Stimulated activated CD8-positive, alpha-beta memory T cell treated with anti-CD3 and anti-CD28 coated beads, Interleukin-15, amount 100 ng/mL, for 4 hours (primary cell): ENCODE data around the gene NR2F2.

ENCODE experiments used
- DNase-seq, 2 donors: peaks; one replicate each; pipeline ENCODE4 v3.0.0-alpha.2; 2020; ENCODE audit warnings: low read depth in 2 of 2

NR2F2 gene

DNA sequence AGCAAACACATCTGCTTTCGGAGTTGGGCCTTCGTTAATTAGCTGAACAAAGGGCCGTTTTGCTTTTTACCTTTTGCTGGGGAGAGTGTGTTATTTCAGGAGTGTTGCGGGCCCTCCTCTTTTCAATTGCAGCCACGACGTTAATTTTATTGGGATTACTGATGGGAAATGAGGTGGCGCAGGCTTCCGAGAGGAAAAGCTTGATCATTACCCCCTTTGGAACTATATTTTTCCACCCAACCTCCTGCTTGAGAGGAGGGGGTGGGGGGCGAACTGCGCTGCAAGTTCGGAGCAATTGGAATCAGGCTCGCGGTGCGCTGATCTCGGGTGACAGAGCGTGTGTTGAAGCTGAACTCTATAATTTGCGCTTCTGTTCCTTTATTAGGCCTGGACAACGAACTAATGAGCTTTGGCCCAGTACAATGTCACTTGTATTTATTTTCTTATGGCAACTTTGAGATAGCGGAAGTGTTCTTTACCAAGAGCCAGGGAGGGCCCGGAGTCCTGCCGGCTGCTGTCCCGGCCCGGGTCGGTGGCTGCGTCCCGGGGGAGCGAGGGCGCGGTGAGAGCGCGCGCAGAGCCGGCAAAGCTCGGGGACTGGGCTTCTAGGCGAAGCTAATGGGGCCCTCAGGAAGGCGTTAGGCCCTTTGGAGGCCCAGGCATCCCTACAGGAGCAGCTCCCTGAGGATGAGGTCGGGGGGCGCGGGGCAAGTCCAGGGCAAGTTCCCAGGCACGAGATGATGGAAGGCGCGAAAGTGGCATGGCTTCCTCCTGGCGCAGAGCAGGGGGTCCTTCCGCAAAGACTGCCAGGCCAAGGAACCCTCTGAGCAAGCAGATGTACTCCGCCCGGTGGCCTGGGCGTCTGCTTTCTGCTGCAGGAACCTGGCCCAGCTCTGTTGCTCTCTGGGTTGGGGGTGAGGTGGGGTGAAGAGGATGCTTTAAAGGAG is 12.9 kb downstream of the NR2F2 start:
- DNase-seq, result no peak

DNA sequence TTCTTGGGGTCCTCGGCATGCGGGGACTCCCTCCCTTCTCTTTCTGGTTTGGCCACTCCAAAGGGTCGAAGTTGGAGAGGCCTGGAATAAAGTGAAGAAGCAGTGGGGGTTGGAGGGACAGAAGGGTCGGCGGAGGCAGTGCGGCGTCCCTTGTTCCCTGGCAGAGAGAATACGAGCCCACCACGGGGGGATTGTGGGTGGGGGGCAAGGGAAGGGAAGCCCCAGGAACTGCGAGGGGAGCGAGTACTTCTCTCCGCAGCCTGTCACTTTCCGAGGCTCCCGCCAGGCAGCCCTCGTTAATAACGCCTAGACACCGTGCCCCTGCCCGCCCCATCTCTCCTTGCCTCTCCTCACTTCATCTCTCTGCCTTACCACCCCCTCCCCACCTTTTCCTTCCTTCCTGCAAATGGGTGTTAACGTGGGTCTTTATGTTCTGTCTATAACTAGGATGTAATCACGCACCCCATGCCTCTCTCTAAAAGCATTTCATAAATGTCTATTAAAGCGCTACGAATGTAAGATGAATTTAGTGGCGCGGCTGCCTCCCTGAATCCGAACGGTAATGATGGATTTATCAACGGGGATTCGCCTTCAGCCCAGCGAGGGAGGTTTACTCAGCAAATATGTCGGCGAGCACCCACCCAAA is 13.7 kb downstream of the NR2F2 start:
- no peak for DNase-seq

DNA sequence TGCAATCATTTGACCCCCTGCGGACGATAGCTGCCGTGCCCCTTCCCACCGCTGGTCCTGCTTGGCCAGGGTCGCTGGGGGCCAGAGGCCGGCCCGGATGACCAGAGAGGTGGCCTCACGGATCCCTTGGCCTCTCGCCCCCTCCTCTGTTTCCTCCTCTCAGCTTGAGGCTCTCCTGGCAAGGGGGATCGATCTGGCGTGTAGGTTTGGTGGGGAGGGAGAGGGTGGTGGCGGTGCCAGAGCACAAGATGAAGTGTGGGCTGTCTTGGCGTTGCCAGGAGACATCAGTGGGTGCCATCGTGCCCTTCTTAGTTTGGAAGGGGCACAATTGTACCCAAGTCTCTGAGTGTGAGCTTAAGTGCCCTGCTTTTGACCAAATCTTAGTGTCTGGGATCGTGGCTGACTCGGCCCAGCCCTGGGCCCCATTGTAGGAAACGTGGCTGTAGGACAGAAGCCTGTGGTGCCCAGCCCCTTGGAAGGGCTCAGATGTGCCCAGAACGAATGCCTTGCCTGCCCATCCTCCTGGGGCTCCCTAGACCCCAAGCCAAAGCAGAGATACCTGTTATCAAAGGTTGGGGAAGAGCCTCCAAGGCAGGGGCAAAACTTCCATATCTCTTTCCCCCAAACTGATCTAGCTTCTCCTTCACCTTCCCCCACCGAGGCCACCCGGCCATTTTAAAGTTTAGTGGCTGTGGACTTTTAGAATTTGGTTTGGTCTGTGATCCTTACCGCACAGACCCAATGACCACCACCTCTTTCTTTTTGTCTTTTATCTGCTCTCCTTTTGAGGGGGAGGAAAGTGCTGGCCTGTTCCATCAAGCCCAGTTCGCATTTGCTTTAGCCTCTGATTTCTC is 14.4 kb downstream of the NR2F2 start:
- no peak for DNase-seq

GRCh38 chr15:96345560-96346399 is 15.3 kb downstream of the NR2F2 start:
- DNase-seq, result no peak

DNA sequence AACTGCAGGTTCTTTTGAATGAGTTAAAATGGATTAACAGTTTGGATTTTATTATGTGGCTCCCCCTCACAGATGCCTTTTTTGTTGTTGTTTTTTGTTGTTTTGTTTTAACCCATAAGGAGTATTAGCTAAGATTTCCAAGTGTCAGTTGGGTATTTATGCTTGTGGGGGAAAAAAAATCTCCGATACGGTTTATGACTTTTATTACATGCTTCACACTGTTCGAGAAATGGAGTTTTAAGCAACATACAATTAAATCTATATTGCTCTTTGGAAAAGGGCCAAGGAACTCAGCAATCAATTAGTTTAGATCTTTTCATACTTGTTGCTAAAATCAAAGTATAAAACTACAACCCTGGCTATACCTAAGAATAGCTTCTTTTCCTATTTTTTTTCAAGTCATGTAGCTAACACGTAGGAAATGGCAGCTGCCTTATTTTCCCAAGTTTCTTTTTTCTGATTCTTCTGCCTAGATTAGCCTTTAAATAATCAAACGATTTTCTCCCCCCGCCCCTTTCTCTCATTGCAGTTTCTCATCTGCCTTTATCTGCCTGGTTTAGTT is 16.0 kb downstream of the NR2F2 start:
- DNase-seq, result no peak

DNA sequence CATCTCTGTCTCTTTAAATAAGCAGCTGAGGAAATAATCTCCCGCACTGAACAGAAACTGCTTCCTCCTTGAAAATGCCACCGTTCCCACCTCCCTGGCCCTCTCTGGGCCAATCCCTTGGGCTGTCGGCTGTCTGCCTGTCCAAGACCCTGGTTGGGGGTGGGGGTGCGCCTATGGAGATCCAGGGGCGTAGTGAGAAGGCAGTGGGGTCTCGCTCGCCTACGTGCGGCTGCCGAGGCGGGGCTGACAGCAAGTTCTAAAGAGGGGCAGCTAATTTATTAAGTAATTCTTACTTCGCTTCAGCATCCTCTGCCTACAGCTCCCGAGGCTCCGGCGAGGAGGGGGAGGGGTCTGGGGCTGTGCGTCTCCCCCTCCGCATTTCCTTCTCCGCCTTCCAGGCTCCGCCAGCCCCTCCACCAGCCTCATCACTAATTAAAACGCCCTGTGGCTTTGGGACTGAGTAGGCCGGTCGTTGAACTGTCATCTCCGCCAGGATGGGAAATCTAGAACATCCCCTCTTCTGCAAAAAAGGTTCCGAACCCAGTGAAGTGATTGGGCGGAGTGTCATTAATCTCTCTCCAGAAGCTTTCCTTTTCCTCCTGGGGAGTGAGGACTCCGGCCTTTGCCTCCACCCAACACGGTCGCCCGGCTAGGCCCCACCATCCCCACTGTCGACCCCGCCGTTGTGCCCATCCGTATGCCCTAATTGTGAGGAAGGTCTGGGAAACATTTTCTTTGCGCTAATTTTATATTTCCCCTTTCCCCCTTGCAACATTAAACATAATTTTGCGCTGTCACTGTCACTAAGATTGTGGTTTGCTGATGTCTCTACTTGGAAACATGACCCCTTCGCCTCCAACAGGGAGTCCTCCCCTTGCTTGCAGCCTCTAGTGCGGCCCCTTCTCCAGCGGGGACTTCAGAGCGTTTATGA is 16.9 kb downstream of the NR2F2 start:
- DNase-seq, result no peak

DNA sequence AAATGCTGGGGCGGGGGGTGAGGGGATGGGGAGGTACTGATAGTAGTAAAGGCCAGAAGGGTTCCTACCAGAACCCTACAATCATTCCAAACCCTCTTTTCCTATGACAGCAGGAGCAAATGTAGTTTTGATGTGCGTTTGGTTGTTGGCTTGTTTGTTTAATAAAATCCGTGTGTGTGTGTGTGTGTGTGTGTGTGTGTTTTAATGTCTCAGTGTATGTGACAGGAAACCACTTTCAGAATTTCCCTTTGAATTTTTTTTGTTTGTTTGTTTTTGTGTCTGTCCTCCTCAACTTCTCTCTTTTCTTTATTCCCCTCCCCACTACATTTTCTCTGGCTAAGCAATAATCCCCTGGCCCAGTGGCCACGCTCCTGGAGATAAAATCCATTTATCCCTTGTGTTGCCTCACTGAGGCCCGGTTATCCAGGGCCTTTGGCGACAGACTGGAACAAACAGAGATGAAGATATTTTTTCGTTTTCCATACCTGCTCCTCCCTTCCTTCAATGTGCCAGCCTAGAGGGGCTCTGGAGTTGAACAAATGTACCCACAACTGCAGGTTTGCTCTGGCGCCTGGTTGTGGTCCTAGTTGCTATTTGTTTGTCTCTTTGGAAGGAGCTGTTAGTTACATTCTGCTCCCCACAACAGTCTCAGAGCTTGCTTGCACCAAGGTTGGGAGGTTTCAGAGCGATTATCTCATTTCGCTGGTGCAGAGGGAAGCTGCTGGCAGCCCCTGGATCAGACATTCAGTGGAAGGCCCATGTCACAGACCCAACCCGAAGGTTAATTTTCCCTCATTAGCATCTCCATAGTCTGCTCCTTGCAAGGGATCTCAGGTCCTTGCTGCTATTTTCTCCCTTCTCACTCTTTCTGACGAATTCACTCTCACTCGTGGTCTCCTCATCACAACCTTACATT is 17.9 kb downstream of the NR2F2 start:
- DNase-seq, result no peak

DNA sequence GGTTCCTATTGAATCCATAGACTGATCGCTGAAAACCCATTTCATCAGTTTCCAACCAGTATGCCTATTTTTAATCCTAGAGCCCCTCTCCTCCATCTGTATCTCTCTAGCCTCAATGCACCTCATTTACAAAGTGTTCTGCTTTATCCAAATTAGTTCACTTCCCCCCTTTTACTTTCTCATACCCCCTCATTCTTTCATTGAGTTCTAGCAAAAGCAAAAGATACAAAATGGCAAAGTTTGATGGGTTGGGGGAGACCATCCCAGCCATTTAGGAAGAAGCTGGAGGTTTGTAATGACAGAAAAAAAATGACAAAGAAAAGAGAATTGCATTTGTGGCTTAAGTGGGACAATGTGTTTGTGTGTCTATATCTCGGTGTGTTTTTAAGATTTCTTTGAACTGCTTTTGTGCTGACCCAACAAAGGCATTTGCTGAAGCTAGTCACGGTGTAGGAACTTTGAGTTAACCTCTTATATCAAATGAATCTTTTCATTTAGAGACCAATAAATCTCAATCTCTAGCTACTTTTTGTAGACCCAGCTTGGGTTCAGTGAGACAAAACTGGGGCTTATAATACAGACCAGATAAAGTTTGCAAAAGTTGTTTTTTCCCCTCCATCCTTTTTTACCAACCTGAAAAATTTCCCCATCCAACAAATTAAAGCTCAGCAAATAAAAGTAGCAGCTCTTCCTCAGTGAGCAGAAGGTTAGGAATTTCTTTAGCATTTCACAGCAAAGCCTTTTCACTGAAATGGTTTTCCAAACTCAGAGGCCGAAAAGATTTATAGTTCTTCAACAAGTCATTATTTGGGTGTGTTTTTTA is 18.7 kb downstream of the NR2F2 start:
- DNase-seq, result no peak

DNA sequence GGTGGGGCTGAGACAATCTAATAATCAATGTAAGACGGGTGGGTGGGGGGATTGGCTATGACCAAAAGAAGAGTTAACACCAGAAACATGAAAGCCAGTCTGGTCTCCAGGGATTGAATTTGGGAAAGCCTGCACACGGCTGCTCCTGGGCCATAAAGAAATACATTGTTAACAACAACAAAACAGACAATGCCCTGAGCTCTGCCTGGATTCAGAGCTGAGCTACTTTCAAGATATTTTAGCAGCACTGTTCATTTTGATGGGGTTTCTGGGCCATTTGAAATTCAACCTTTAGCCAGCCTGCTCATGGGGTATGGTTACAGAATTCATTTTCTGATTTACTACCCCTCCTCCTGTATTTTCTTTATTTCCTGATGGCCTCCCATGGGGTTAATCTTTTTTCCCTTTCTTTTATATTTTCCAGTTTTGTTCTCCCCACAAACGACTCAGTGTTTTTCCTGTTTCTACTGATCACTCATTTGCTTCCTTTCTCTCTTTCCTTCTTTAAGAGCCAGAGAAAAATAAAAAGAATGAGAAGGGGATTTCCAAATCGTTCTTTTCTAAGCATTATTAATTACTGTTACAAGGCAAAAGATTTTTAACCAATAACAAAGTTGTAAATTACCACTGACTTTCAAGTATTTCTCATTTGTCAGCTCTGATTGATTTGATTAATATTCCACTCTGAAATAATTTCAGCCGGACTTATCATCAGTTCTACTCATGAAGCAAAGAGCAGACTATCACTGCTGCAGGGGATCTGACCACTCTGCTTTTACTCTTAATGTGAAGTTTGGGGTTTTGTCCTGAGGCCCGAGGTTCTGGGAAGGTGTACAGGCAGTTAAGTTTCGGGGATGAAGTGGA is 19.6 kb downstream of the NR2F2 start:
- DNase-seq, result no peak

DNA sequence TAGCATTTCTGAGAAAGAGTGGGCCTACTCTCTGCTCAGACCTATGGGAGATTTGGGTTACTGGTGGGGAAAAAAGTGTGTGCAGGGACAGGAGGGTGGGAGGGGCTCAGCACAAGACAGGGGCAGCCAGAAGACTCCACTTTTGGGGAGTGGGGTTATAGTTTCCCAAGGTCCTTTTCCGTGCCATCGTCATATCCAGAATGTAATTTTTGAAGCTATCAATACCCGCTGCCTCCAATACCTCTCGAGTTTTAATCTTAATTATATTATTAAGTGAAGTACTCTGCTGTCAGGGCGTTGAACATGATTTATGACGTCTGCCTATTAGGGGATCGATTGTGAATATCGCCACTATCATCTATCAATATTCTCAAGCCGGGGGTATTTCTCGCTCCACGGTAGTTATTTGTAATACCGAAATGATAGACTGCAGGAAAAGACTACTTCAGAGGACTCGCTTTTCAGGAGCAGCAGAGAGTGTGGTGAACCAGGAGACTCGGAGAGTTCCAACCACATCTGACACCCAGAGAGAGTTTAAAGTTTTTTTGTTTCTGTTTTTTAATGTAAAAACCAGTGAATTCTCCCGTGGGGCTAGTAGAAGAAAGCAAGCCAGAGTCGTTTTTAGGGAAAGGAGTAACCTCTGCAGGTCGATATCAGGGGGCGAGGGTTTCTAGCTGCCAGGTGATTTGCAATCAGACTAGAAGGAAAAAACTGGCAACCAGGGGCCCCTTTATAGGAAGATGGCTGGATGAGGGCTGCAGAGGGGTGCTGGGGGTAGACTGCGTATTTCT is 20.6 kb downstream of the NR2F2 start:
- no peak for DNase-seq

- DNase-seq, result no peak
These were observed 21.5 kb downstream of the NR2F2 start for GRCh38 chr15:96351761-96352603.

GRCh38 chr15:96352604-96353405 is 22.3 kb downstream of the NR2F2 start:
- no peak for DNase-seq

DNA sequence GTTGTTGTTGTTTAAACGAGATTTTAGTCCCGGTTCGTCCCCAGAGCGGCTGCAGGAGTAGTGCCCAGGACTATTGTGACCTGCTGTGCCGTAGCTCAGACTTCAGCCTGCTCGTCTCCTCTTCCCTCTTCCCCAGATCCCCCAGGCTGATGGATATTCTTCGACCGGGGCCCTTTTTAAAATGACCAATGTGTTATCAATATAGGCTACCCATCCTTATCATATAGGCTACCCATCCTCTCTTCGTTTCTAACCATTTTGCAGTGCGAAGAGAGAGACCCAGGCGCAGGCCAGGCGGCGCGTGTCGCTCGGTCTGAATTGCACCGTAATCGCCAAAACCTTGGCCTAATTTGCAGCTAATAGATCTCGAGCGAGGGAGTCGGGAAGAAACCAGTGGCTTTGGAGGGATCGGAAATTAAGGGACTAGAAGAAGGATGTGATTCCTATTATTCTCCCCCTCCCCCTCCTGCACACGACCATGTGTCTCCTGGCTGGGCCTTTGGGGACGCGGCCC is 23.0 kb downstream of the NR2F2 start:
- no peak for DNase-seq
